ENCODE data around the gene PRELP. TPM values are rescaled to one million over a fixed set of nuclear protein-coding genes. Genes with fewer than 3 reads are reported as not detected.

PRELP gene
- total RNA-seq, 1 donor from 2014 or later = not detected

DNA sequence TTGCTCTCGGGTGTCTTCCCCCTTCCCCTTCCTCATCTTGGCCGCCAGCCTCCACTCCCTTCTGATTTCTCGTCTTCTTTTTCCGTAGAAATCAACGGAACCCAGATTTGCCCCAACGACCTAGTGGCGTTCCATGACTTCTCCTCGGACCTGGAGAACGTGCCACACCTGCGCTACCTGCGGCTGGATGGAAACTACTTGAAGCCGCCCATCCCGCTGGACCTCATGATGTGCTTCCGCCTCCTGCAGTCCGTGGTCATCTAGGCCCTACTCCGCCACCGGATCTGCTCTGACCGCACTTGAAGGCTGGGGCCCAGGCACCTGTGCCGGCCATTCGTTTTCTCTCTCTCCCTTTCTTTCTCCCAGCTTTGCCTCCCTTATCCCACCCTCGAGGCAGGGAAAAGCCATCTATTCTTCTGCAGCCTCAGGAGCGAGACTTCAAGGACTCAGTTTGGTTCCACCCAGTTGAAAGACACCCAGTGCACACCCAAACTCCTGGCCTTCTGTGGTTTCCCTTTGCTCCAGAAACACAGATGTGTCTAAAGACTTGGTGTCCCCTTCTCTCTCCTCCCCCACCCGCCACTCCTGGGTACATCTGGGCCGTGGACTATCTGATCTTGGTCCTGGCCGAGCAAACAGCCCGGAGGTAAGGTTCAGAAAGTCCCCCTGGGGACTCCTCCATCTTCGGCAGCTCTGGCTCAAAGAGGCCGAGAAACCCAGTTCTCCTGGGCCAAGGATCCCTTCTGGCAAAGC, 11.2 kb downstream of the PRELP start:
- no peak for DNase-seq (ENCODE audit: low read depth)
- no peak for TF ChIP-seq CTCF (conservative IDR thresholded peaks at IDR 0.05; ENCODE audit: low read depth, low read length)
- no peak overlapping the region for H3K4me3 ChIP-seq (ENCODE audit: low read depth, low read length)

DNA sequence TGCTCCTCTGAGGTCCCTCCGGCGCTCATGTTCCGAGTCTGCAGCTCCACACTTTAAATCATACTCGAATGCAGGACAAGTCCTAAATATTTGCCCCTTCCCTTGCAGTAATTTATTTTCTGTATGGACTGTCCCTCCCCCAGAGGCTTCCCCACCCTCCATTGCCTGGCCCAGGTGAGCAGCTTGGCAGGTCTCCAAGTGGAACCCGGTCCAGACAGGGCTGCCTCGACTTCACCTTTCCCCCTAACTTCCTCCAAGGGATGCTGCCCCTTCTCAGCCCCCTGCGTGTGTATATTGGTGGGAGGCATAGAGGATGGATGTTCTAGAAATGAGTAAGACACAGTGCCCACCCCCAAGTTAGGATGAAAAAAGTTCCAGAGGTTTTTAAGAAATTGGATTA, 12.9 kb downstream of the PRELP start:
- TF ChIP-seq CTCF (conservative IDR thresholded peaks at IDR 0.05; ENCODE audit: low read depth, low read length) = no peak
- no peak for DNase-seq (ENCODE audit: low read depth)
- H3K4me3 ChIP-seq (ENCODE audit: low read depth, low read length) = no peak overlapping the region

- no peak for TF ChIP-seq CTCF (conservative IDR thresholded peaks at IDR 0.05; ENCODE audit: low read depth, low read length)
- no peak for DNase-seq (ENCODE audit: low read depth)
- H3K4me3 ChIP-seq (ENCODE audit: low read depth, low read length) = no peak overlapping the region
These were observed 15.0 kb downstream of the PRELP start for GRCh38 chr1:203490607-203491006.

- no peak for TF ChIP-seq CTCF (conservative IDR thresholded peaks at IDR 0.05; ENCODE audit: low read depth, low read length)
- H3K4me3 ChIP-seq (ENCODE audit: low read depth, low read length) = no peak overlapping the region
- no peak for DNase-seq (ENCODE audit: low read depth)
These were observed 16.1 kb downstream of the PRELP start for GRCh38 chr1:203491664-203492063.

DNA sequence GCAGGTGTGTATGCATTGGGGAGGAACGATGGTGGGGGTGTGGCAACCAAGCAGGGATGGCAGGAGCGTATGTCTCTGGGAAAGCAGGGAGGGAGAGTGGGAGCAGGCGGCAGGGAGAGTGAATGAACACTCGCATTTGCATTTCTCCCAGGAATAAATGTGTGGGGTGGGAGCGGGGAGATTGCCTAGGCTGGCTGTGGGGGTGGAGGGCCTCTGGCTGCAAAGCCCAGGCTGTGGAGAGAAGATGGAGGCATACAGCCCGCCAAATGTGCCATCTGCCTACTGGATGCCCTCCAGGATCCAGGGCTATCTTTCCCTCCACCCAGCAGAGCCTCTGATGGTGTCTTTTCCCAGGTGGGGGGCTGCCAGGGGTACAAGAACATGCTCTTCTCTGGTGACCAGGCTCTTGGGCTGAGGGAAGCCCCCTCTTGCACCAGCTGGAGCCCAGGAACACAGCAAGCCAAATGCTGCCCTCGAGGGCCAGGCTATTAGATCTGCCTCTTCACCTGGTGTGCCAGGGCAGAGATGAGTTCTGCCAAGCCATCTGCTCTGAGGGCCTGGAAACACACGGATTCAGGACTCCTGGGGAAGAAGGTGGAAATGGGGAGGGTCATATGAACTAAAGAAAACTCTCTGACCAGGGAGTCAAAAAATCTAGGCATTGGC, 16.6 kb downstream of the PRELP start:
- DNase-seq (ENCODE audit: low read depth) = no peak
- H3K4me3 ChIP-seq (ENCODE audit: low read depth, low read length) = no peak overlapping the region
- no peak for TF ChIP-seq CTCF (conservative IDR thresholded peaks at IDR 0.05; ENCODE audit: low read depth, low read length)

GRCh38 chr1:203492748-203493130, 17.1 kb downstream of the PRELP start:
- DNase-seq (ENCODE audit: low read depth) = no peak
- no peak for TF ChIP-seq CTCF (conservative IDR thresholded peaks at IDR 0.05; ENCODE audit: low read depth, low read length)
- H3K4me3 ChIP-seq (ENCODE audit: low read depth, low read length) = no peak overlapping the region

- TF ChIP-seq CTCF (conservative IDR thresholded peaks at IDR 0.05; ENCODE audit: low read depth, low read length) = no peak
- no peak within 1 kb of the TSS for H3K4me3 ChIP-seq (ENCODE audit: low read depth, low read length)
- no peak for DNase-seq (ENCODE audit: low read depth)
These were observed 18.3 kb downstream of the PRELP start, which contains the start of gene OPTC for GRCh38 chr1:203493901-203494300. OPTC (plus strand) TSS chr1:203494153; CDS start chr1:203496006, 1,853 bp downstream.
